HCT116 (cell line): ENCODE measurements around the gene CRISP2. TPM values are rescaled to one million over a fixed set of nuclear protein-coding genes. Genes with fewer than 3 reads are reported as not detected.

Experiments used
- ATAC-seq: fragments of 200-7000 bp; cut with Tn5 transposase; 2 replicates; pipeline ENCODE4 v1.9.1; 2020; ENCODE audit warnings: mild to moderate bottlenecking, moderate library complexity
- BruUV-seq: library from RNA; stranded (reverse); fragments of 400-500 nt; replicated peaks from 2 replicates; lab custom pipeline; 2021; lab: Mats Ljungman, UMichigan
- CTCF ChIA-PET: fragments of 300-600 bp; sonication (Branson Sonifier 250); formaldehyde crosslinking; loops from one replicate; lab custom pipeline; 2021; ENCODE audit warnings: antibody characterized with exemption; lab: Charles Lee
- POLR2A ChIA-PET: fragments of 300-600, 350-600 bp; sonication (Branson Sonifier 250); formaldehyde crosslinking; loops from one replicate; lab custom pipeline; 2021; ENCODE audit warnings: antibody characterized with exemption; lab: Charles Lee
- RAD21 ChIA-PET, 2 experiments: fragments of 300-600 bp; sonication (Branson Sonifier 250); formaldehyde crosslinking; loops; one replicate each; lab custom pipeline; 2023; ENCODE audit warnings: low total read pairs in 2 of 2; ENCODE audit not compliant: uncharacterized antibody in 2 of 2, unreplicated experiment in 2 of 2, low non-redundant PET in 1 of 2; lab: Charles Lee
- DNase-seq: peaks from one replicate; pipeline ENCODE4 v3.0.0-alpha.2; 2010; ENCODE audit warnings: low read depth, low spot score
- H2AFZ ChIP-seq: fragments of 200-600 bp; shearing (Covaris generic), sonication (generic); 2 replicates; pipeline ENCODE4 v1.6.1; 2017; ENCODE audit warnings: low read depth, mixed run types, mixed read lengths, antibody characterized with exemption, low read length; ENCODE audit not compliant: poor library complexity, severe bottlenecking
- H3K27ac ChIP-seq: 2 replicates; pipeline ENCODE4 v1.5.1; 2012; ENCODE audit warnings: low read depth, low read length
- H3K27me3 ChIP-seq: fragments of 200-600 bp; sonication (generic); 2 replicates; pipeline ENCODE4 v1.6.1; 2016; ENCODE audit warnings: mixed run types, low read length, mixed read lengths; ENCODE audit not compliant: insufficient read depth
- H3K36me3 ChIP-seq, 2 experiments: fragments of 200-500 bp in 1 of 2; fragments of 200-600 bp in 1 of 2; sonication (Bioruptor generic) in 1 of 2; sonication (generic) in 1 of 2; 2 replicates each; pipeline versions ENCODE4 v1.5.1 to v1.6.1; 2014 to 2016; ENCODE audit warnings: low read length in 2 of 2, inconsistent platforms in 1 of 2, mixed read lengths in 1 of 2, mixed run types in 1 of 2; ENCODE audit not compliant: insufficient read depth in 2 of 2, control insufficient read depth in 1 of 2
- H3K4me1 ChIP-seq, 2 experiments: fragments of 200-600 bp in 1 of 2; sonication (generic) in 1 of 2; 2 replicates each; pipeline versions ENCODE4 v1.5.1 to v1.6.1; 2012 to 2017; ENCODE audit warnings: low read length in 2 of 2, inconsistent platforms in 1 of 2, mild to moderate bottlenecking in 1 of 2, mixed read lengths in 1 of 2, mixed run types in 1 of 2, moderate library complexity in 1 of 2; ENCODE audit not compliant: insufficient read depth in 2 of 2, control insufficient read depth in 1 of 2
- H3K4me2 ChIP-seq: fragments of 200-600 bp; sonication (generic); 2 replicates; pipeline ENCODE4 v1.6.1; 2017; ENCODE audit warnings: mixed run types, low read length, mixed read lengths
- H3K4me3 ChIP-seq, 2 experiments: fragments of 200-600 bp in 1 of 2; sonication (generic) in 1 of 2; replicated peaks in 1 of 2; 2 replicates each; pipeline ENCODE4 v1.5.1; 2011 to 2016; ENCODE audit warnings: low read length in 2 of 2, control low read depth in 1 of 2, low read depth in 1 of 2, mild to moderate bottlenecking in 1 of 2, mixed read lengths in 1 of 2, mixed run types in 1 of 2
- H3K79me2 ChIP-seq: fragments of 200-600 bp; sonication (generic); 2 replicates; pipeline ENCODE4 v1.6.1; 2017; ENCODE audit warnings: mild to moderate bottlenecking, mixed run types, low read length, moderate library complexity, mixed read lengths; ENCODE audit not compliant: insufficient read depth
- H3K9ac ChIP-seq: fragments of 200-600 bp; sonication (generic); 2 replicates; pipeline ENCODE4 v1.6.1; 2016; ENCODE audit warnings: low read length, mixed read lengths
- H3K9me2 ChIP-seq: fragments of 200-600 bp; sonication (generic), shearing (Covaris generic); 2 replicates; pipeline ENCODE4 v1.6.1; 2017; ENCODE audit warnings: mixed run types, mild to moderate bottlenecking, moderate library complexity; ENCODE audit not compliant: insufficient read depth
- H3K9me3 ChIP-seq, 2 experiments: fragments of 200-500 bp in 1 of 2; fragments of 200-600 bp in 1 of 2; sonication (Bioruptor generic) in 1 of 2; sonication (generic) in 1 of 2; 2 replicates each; pipeline ENCODE4 v1.6.1; 2014 to 2017; ENCODE audit warnings: low read length in 2 of 2, mixed read lengths in 2 of 2, inconsistent platforms in 1 of 2, low read depth in 1 of 2, mild to moderate bottlenecking in 1 of 2, mixed run types in 1 of 2, moderate library complexity in 1 of 2; ENCODE audit not compliant: control insufficient read depth in 1 of 2, insufficient read depth in 1 of 2
- H4K20me1 ChIP-seq: fragments of 200-600 bp; sonication (generic), shearing (Covaris generic); 2 replicates; pipeline ENCODE4 v1.6.1; 2017; ENCODE audit warnings: mixed run types, mild to moderate bottlenecking, moderate library complexity; ENCODE audit not compliant: insufficient read depth
- ATF3 ChIP-seq: IDR thresholded peaks from 2 replicates; pipeline ENCODE4 v1.6.1; 2012
- CBX3 ChIP-seq: IDR thresholded peaks from 2 replicates; pipeline ENCODE4 v1.6.1; 2012; ENCODE audit warnings: low read depth
- CTCF ChIP-seq, 3 experiments: fragments of 200-600 bp in 1 of 3; sonication (generic) in 1 of 3; IDR thresholded peaks in 2 of 3; conservative IDR thresholded peaks in 1 of 3; 2 replicates each; pipeline ENCODE4 v1.5.1; 2012 to 2017; ENCODE audit warnings: low read depth in 2 of 3, low read length in 2 of 3, antibody characterized with exemption in 1 of 3, borderline replicate concordance in 1 of 3, control low read depth in 1 of 3, mild to moderate bottlenecking in 1 of 3, mixed read lengths in 1 of 3, mixed run types in 1 of 3, moderate library complexity in 1 of 3; ENCODE audit not compliant: insufficient read depth in 1 of 3
- ELF1 ChIP-seq: IDR thresholded peaks from 2 replicates; pipeline ENCODE4 v1.6.1; 2012; ENCODE audit warnings: low read depth, borderline replicate concordance
- EZH2 ChIP-seq: fragments of 200-600 bp; sonication (generic); IDR thresholded peaks from 2 replicates; pipeline ENCODE4 v1.6.1; 2017; ENCODE audit warnings: antibody characterized with exemption, mixed run types
- JUND ChIP-seq: IDR thresholded peaks from 2 replicates; pipeline ENCODE4 v1.6.1; 2012
- MAX ChIP-seq: IDR thresholded peaks from 2 replicates; pipeline ENCODE4 v1.6.1; 2012
- REST ChIP-seq: IDR thresholded peaks from 2 replicates; pipeline ENCODE4 v1.6.1; 2012; ENCODE audit warnings: low read depth
- SIN3A ChIP-seq: IDR thresholded peaks from 2 replicates; pipeline ENCODE4 v1.6.1; 2012; ENCODE audit warnings: low read depth
- SRF ChIP-seq: IDR thresholded peaks from 2 replicates; pipeline ENCODE4 v1.6.1; 2012; ENCODE audit warnings: low read depth
- TCF7L2 ChIP-seq: IDR thresholded peaks from 2 replicates; pipeline ENCODE4 v1.7.0; 2011; ENCODE audit warnings: borderline replicate concordance, inconsistent platforms; ENCODE audit not compliant: insufficient read depth, insufficient read length; ENCODE audit errors: extremely low read depth
- YY1 ChIP-seq: IDR thresholded peaks from 2 replicates; pipeline ENCODE4 v1.6.1; 2011; ENCODE audit warnings: low read length, low read depth, moderate library complexity, mild to moderate bottlenecking; ENCODE audit not compliant: insufficient replicate concordance; ENCODE audit errors: extremely low read depth
- ZBTB33 ChIP-seq: IDR thresholded peaks from 2 replicates; pipeline ENCODE4 v1.6.1; 2011; ENCODE audit warnings: mild to moderate bottlenecking, low read length, moderate library complexity; ENCODE audit not compliant: insufficient replicate concordance; ENCODE audit errors: extremely low read depth
- ZFX ChIP-seq: fragments of 450-650 bp; IDR thresholded peaks from 2 replicates; pipeline ENCODE4 v1.6.1; 2017
- ZNF274 ChIP-seq: fragments of 200-500 bp; sonication (Bioruptor generic); IDR thresholded peaks from 2 replicates; pipeline ENCODE4 v1.6.1; 2014; ENCODE audit warnings: mild to moderate bottlenecking, low read depth, low read length, inconsistent platforms
- intact Hi-C: fragments of 100-400 bp; cut with micrococcal nuclease; formaldehyde crosslinking; loops from 2 replicates; pipeline ENCODE4 v1.10.0; 2022
- total RNA-seq: library from RNA; stranded (reverse); gene quantifications from one replicate; pipeline ENCODE4 v1.2.1, GENCODE V29; 2021; ENCODE audit not compliant: unreplicated experiment

CRISP2 gene
- total RNA-seq, 1 experiment from 2014 or later: not detected

- BruUV-seq: no TSS peak
- no peaks in the 10 kb centered on the region for H3K36me3 ChIP-seq
- TF ChIP-seq CBX3 (no peak), ATF3 (no peak), ZBTB33 (no peak), EZH2 (no peak), SRF (no peak), ELF1 (no peak), REST (no peak), SIN3A (no peak), YY1 (no peak), JUND (no peak), ZNF274 (no peak), CTCF (IDR thresholded peaks at IDR 0.05 in 2 of 3, conservative IDR thresholded peaks at IDR 0.05 in 1 of 3; ENCODE audit: borderline replicate concordance in 1 of 3, insufficient read depth in 1 of 3, low read depth in 2 of 3, low read length in 2 of 3) (no peak), TCF7L2 (no peak), MAX (no peak), ZFX (no peak)
- TF ChIP-seq, all 23 proteins: peak for 0
- ATAC-seq (no peak), DNase-seq (no peak)
- ChIA-PET RAD21 (no interaction called here), POLR2A (no interaction called here), CTCF (no interaction called here)
- H3K27me3 ChIP-seq: no peaks in the 10 kb centered on the region
- H2AFZ ChIP-seq: no peak within 1 kb of the TSS
- H3K4me2 ChIP-seq: no peak within 1 kb of the TSS
- intact Hi-C loops: no loop called here
- no peaks in the 10 kb centered on the region for H4K20me1 ChIP-seq
- no peaks in the 10 kb centered on the region for H3K9me2 ChIP-seq
- H3K4me3 ChIP-seq: no peak within 1 kb of the TSS
- no peaks in the 10 kb centered on the region for H3K4me1 ChIP-seq
- no peak within 1 kb of the TSS for H3K9ac ChIP-seq
- no peaks in the 10 kb centered on the region for H3K79me2 ChIP-seq
- H3K9me3 ChIP-seq: no peaks in the 10 kb centered on the region
- H3K27ac ChIP-seq: no peak within 1 kb of the TSS
These were observed 30.9 kb upstream of the CRISP2 start, which contains the start of gene CRISP3 for GRCh38 chr6:49744259-49744658. CRISP3 (minus strand) TSS chr6:49744388; CDS start chr6:49744367, 21 bp downstream.
